ENCODE data around the gene ATG4D.

Gene ATG4D

GRCh38 chr19:10583036-10583776 lies 39.5 kb downstream of the ATG4D start:
- no peak for DNase-seq (ENCODE audit: low spot score)
- TF ChIP-seq CTCF (IDR thresholded peaks at IDR 0.05; ENCODE audit: extremely low read depth, missing control alignments): no peak

DNA sequence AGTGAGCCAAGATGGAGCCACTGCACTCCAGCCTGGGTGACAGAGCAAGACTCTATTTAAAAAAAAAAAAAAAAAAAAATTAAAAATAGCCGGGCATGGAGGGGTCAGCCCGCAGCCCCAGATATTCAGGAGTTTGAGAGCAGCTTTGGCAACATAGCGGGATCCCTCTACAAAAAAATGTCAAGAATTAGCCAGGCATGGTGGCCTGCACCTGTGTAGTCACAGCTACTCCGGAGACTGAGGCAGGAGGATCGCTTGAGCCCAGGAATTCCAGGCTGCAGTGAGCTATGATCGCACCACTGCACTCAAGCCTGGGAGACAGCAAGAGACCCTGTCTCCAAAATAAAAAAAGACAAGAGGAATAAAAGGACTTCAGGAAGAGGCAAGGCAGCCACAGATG lies 42.7 kb downstream of the ATG4D start:
- no peak for TF ChIP-seq CTCF (IDR thresholded peaks at IDR 0.05; ENCODE audit: extremely low read depth, missing control alignments)
- no peak for DNase-seq (ENCODE audit: low spot score)

DNA sequence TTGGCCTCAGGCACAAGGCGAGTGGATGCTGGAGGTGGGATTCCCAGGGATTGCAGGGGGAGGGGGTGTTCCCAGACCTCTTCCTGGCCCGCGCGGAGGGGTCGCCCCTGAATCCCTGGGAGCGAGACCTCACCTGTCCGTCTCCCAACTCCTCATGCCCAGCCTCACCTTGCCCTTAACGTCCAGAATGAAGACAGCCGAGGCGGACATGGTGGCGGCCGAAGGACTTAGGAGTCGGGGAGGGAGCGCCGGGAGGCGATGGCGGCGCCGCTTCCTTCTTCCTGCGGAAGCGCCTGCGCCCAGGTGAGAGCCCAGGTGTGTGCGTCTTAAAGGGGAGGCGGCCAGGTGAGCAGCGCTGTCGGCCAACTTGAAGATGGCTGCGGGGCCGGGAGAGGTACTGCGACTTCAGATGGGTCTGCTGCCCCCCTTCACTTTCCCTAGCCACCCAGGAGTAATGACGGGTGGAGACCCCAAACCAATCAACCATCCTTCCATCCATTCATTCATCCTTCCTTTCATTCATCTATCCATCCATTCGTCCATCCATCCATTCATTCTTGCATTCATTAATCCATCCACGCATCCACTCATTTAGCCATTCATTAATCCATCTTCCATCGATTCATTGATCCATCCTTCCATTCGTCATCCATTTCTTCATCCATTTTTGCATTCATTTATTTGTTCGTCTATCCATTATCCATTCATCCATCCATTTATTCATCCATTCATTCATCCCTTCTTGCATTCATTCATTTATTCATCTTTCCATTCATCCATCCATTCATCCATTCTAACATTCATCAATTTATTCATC lies 43.5 kb downstream of the ATG4D start, which contains the start of gene AP1M2:
TSS of gene AP1M2 (minus strand) at position 291 of the 817 bp plus-strand sequence. CDS start at position 210, 81 bp downstream.
- TF ChIP-seq CTCF (IDR thresholded peaks at IDR 0.05; ENCODE audit: extremely low read depth, missing control alignments): no peak
- no peak for DNase-seq (ENCODE audit: low spot score)

DNA sequence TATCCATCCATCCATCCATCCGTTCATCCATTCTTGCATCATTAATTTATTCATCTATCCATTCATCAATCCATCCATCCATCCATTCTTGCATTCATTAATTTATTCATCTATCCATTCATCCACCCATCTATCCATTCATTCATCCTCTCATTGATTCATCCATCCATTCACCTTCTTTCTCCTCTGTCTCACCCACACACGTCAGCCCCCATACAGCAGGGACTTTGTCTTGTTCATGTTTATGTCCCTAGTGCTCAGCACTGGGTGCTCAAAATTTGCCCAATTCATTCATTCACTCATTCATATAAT lies 44.1 kb downstream of the ATG4D start:
- no peak for DNase-seq (ENCODE audit: low spot score)
- TF ChIP-seq CTCF (IDR thresholded peaks at IDR 0.05; ENCODE audit: extremely low read depth, missing control alignments): no peak

- DNase-seq (ENCODE audit: low spot score): no peak
- no peak for TF ChIP-seq CTCF (IDR thresholded peaks at IDR 0.05; ENCODE audit: extremely low read depth, missing control alignments)
These were observed 49.4 kb downstream of the ATG4D start for GRCh38 chr19:10593148-10593547.

DNA sequence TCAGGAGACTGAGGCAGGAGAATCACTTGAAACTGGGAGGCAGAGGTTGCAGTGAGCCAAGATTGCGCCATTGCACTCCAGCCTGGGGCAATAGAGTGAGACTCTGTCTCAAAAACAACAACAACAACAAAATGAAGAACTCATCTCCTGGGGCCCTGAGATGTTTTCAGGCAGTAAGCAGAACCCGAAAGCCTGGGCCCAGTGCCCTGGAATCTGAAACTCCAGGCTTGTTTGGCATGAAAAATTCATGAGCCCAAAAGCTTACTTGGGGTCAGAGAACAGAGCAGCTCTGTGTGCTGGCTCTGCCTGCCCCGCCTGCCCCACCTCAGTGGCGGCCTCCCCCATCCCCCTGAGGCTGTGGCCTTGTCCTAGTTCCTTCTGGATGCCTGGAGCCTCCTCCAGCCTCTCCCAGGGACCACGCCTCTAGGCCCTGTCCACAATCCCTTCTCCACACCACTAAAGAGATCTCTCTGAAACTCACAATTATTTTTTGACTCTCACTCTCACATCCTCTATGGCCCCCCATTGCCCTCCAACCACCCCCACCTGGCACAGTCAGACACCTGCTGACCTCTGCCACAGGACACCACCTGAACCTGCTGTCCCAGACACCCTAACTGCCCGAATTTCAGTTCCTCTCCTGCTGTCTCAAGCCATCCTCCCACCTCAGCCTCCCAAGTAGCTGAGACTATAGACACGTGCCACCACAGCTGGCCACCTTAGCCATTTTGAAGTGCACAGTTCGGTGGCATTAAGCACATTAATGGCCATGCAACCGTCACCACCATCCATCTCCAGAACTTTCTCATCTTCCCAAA lies 50.3 kb downstream of the ATG4D start:
- no peak for DNase-seq (ENCODE audit: low spot score)
- no peak for TF ChIP-seq CTCF (IDR thresholded peaks at IDR 0.05; ENCODE audit: extremely low read depth, missing control alignments)
